Stimulated activated CD8-positive, alpha-beta memory T cell treated with anti-CD3 and anti-CD28 coated beads, Interleukin-12 subunit alpha, Interleukin-12 subunit beta, amount 100 ng/mL, for 24 hours (primary cell): ENCODE data around the gene CCNL2.
"Not testable (repeated sequence)": the region's sequence is repeated elsewhere in the genome, so short reads cannot be mapped to it uniquely, and the experiment has no call there.

Source experiments
- DNase-seq: peaks from one replicate; pipeline ENCODE4 v3.0.0-alpha.2; 2020; ENCODE audit errors: extremely low read depth

The CCNL2 gene

GRCh38 chr1:1419813-1420653 lies 20.9 kb upstream of the CCNL2 start:
- no peak for DNase-seq

- DNase-seq: no peak
These were observed 20.3 kb upstream of the CCNL2 start for GRCh38 chr1:1419363-1419812.

- no peak for DNase-seq
These were observed 19.6 kb upstream of the CCNL2 start for GRCh38 chr1:1418464-1419362.

GRCh38 chr1:1417825-1418463 lies 18.8 kb upstream of the CCNL2 start:
- not testable (repeated sequence) for DNase-seq

GRCh38 chr1:1417396-1417795 lies 18.3 kb upstream of the CCNL2 start:
- DNase-seq: not testable (repeated sequence)

GRCh38 chr1:1415751-1416150 lies 16.6 kb upstream of the CCNL2 start:
- no peak for DNase-seq

GRCh38 chr1:1412311-1412902 lies 13.3 kb upstream of the CCNL2 start:
- DNase-seq: not testable (repeated sequence)

- DNase-seq: no peak
These were observed 12.5 kb upstream of the CCNL2 start for GRCh38 chr1:1411626-1412025.

- not testable (repeated sequence) for DNase-seq
These were observed 11.1 kb upstream of the CCNL2 start for GRCh38 chr1:1410238-1410637.

- DNase-seq: no peak
These were observed 8.6 kb upstream of the CCNL2 start for GRCh38 chr1:1407636-1408318.

GRCh38 chr1:1406821-1407635 lies 7.9 kb upstream of the CCNL2 start, which contains the start of gene MRPL20:
TSS of gene MRPL20 (minus strand) at chr1:1407293. CDS start at chr1:1407217, 76 bp downstream.
- peak; percentile 92 for DNase-seq

GRCh38 chr1:1406101-1406820 lies 7.1 kb upstream of the CCNL2 start:
- no peak for DNase-seq

GRCh38 chr1:1403653-1404052 lies 4.5 kb upstream of the CCNL2 start:
- DNase-seq: no peak

GRCh38 chr1:1402901-1403392 lies 3.8 kb upstream of the CCNL2 start:
- DNase-seq: not testable (repeated sequence)

GRCh38 chr1:1402072-1402900 lies 3.2 kb upstream of the CCNL2 start:
- no peak for DNase-seq

- no peak for DNase-seq
These were observed 2.4 kb upstream of the CCNL2 start for GRCh38 chr1:1401457-1402010.

GRCh38 chr1:1400576-1401456 lies 1.7 kb upstream of the CCNL2 start:
- no peak for DNase-seq
